Activated naive CD4-positive, alpha-beta T cell treated with anti-CD3 and anti-CD28 coated beads for 36 hours (primary cell): Measurements from ENCODE around the gene SAPCD2. TPM values are rescaled to one million over a fixed set of nuclear protein-coding genes. Genes with fewer than 3 reads are reported as not detected.

Experiments used
- CTCF ChIA-PET: fragments of 350-600 bp; sonication (Branson Sonifier 250); formaldehyde crosslinking; loops from one replicate; lab custom pipeline; 2021; ENCODE audit warnings: antibody characterized with exemption; lab: Charles Lee
- DNase-seq: peaks from one replicate; pipeline ENCODE4 v3.0.0-alpha.2; 2020
- H3K27ac Mint-ChIP-seq: one replicate; pipeline ENCODE4 v1.8.0; 2021; ENCODE audit warnings: mild to moderate bottlenecking, mixed read lengths
- H3K27me3 Mint-ChIP-seq: one replicate; pipeline ENCODE4 v1.8.0; 2021; ENCODE audit warnings: low read depth, mixed read lengths
- H3K36me3 Mint-ChIP-seq: one replicate; pipeline ENCODE4 v1.8.0; 2021; ENCODE audit warnings: low read depth, mixed read lengths
- H3K4me1 Mint-ChIP-seq: one replicate; pipeline ENCODE4 v1.8.0; 2021; ENCODE audit warnings: low read depth, mixed read lengths
- H3K4me3 Mint-ChIP-seq: one replicate; pipeline ENCODE4 v1.8.0; 2021; ENCODE audit warnings: mild to moderate bottlenecking, moderate library complexity, mixed read lengths
- H3K9me3 Mint-ChIP-seq: one replicate; pipeline ENCODE4 v1.8.0; 2021; ENCODE audit warnings: mixed read lengths
- intact Hi-C: fragments of 100-400 bp; cut with micrococcal nuclease; formaldehyde crosslinking; loops from one replicate; pipeline ENCODE4 v1.15.1; 2023
- total RNA-seq, 2 experiments: library from RNA; stranded (reverse); gene quantifications; one replicate each; pipeline ENCODE4 v1.2.3, GENCODE V29; 2021

The SAPCD2 gene
- total RNA-seq, 2 experiments from 2014 or later: 3.8 to 3.9 TPM

- peak; percentile 74 for DNase-seq
- H3K4me1 Mint-ChIP-seq: peaks cover under 1% of the 10 kb centered on the region
- H3K36me3 Mint-ChIP-seq: no peaks in the 10 kb centered on the region
- intact Hi-C loops: no loop called here
- CTCF ChIA-PET: interaction anchor here (0.6 to 1.8 kb wide), 2 partner anchors 46 to 110 kb away, joined by 3 to 5 read pairs; no protein-coding TSS in a partner anchor
- H3K27ac Mint-ChIP-seq: no peak overlapping the region
- H3K27me3 Mint-ChIP-seq: no peaks in the 10 kb centered on the region
- no peaks in the 10 kb centered on the region for H3K9me3 Mint-ChIP-seq
- H3K4me3 Mint-ChIP-seq: no peak overlapping the region
These were observed 48.2 kb downstream of the SAPCD2 start for GRCh38 chr9:137021979-137022661.

- DNase-seq: no peak
- CTCF ChIA-PET: interaction anchor here (0.6 to 2.9 kb wide), 4 partner anchors 8 to 110 kb away, joined by 3 to 18 read pairs (median 4); partner anchors contain the start of gene ABCA2
- no peaks in the 10 kb centered on the region for H3K27me3 Mint-ChIP-seq
- intact Hi-C loops: no loop called here
- H3K27ac Mint-ChIP-seq: no peak overlapping the region
- no peak overlapping the region for H3K4me3 Mint-ChIP-seq
- H3K9me3 Mint-ChIP-seq: no peaks in the 10 kb centered on the region
- no peaks in the 10 kb centered on the region for H3K36me3 Mint-ChIP-seq
- H3K4me1 Mint-ChIP-seq: no peaks in the 10 kb centered on the region
These were observed 48.8 kb downstream of the SAPCD2 start for GRCh38 chr9:137021568-137021978.

GRCh38 chr9:137020771-137021567 lies 49.4 kb downstream of the SAPCD2 start:
- no peaks in the 10 kb centered on the region for H3K27me3 Mint-ChIP-seq
- no peaks in the 10 kb centered on the region for H3K36me3 Mint-ChIP-seq
- DNase-seq: no peak
- intact Hi-C loops: no loop called here
- H3K4me3 Mint-ChIP-seq: no peak overlapping the region
- CTCF ChIA-PET: interaction anchor here (1.2 to 2.9 kb wide), 2 partner anchors 8 to 14 kb away, joined by 4 to 18 read pairs; partner anchors contain the start of gene ABCA2
- no peak overlapping the region for H3K27ac Mint-ChIP-seq
- H3K4me1 Mint-ChIP-seq: no peaks in the 10 kb centered on the region
- H3K9me3 Mint-ChIP-seq: no peaks in the 10 kb centered on the region

GRCh38 chr9:137019891-137020683 lies 50.3 kb downstream of the SAPCD2 start:
- Mint-ChIP-seq H3K36me3 (no peaks in the 10 kb centered on the region), H3K4me1 (no peaks in the 10 kb centered on the region), H3K9me3 (no peaks in the 10 kb centered on the region), H3K27ac (no peak overlapping the region), H3K27me3 (no peaks in the 10 kb centered on the region), H3K4me3 (no peak overlapping the region)
- intact Hi-C loops: no loop called here
- DNase-seq: no peak
- CTCF ChIA-PET: interaction anchor here (1.5 to 2.9 kb wide), 2 partner anchors 9 to 15 kb away, joined by 4 to 18 read pairs; partner anchors contain the start of gene ABCA2

GRCh38 chr9:137018761-137019559 lies 51.4 kb downstream of the SAPCD2 start:
- Mint-ChIP-seq H3K4me1 (no peaks in the 10 kb centered on the region), H3K36me3 (no peaks in the 10 kb centered on the region), H3K9me3 (no peaks in the 10 kb centered on the region), H3K4me3 (no peak overlapping the region), H3K27me3 (no peaks in the 10 kb centered on the region), H3K27ac (no peak overlapping the region)
- intact Hi-C loops: no loop called here
- no peak for DNase-seq
- CTCF ChIA-PET: interaction anchor here (1.5 to 2.9 kb wide), 2 partner anchors 10 to 16 kb away, joined by 4 to 18 read pairs; partner anchors contain the start of gene ABCA2

- CTCF ChIA-PET: no interaction called here
- no peaks in the 10 kb centered on the region for H3K27me3 Mint-ChIP-seq
- no peaks in the 10 kb centered on the region for H3K9me3 Mint-ChIP-seq
- no peak for DNase-seq
- no peak overlapping the region for H3K4me3 Mint-ChIP-seq
- intact Hi-C loops: no loop called here
- H3K36me3 Mint-ChIP-seq: no peaks in the 10 kb centered on the region
- H3K4me1 Mint-ChIP-seq: no peaks in the 10 kb centered on the region
- H3K27ac Mint-ChIP-seq: no peak overlapping the region
These were observed 52.4 kb downstream of the SAPCD2 start for GRCh38 chr9:137017791-137018497.

GRCh38 chr9:137017071-137017470 lies 53.3 kb downstream of the SAPCD2 start:
- Mint-ChIP-seq H3K4me3 (no peak overlapping the region), H3K27me3 (no peaks in the 10 kb centered on the region), H3K9me3 (no peaks in the 10 kb centered on the region), H3K36me3 (no peaks in the 10 kb centered on the region), H3K27ac (no peak overlapping the region), H3K4me1 (no peaks in the 10 kb centered on the region)
- intact Hi-C loops: no loop called here
- CTCF ChIA-PET: interaction anchor here (0.8 kb wide), 1 partner anchor 18 kb away, joined by 3 read pairs; no protein-coding TSS in a partner anchor
- no peak for DNase-seq

GRCh38 chr9:137016436-137016835 lies 53.9 kb downstream of the SAPCD2 start:
- H3K27me3 Mint-ChIP-seq: no peaks in the 10 kb centered on the region
- H3K9me3 Mint-ChIP-seq: no peaks in the 10 kb centered on the region
- intact Hi-C loops: no loop called here
- H3K4me1 Mint-ChIP-seq: no peaks in the 10 kb centered on the region
- no peak overlapping the region for H3K27ac Mint-ChIP-seq
- H3K36me3 Mint-ChIP-seq: no peaks in the 10 kb centered on the region
- CTCF ChIA-PET: interaction anchor here (1.0 kb wide), 1 partner anchor 18 kb away, joined by 4 read pairs; no protein-coding TSS in a partner anchor
- DNase-seq: no peak
- no peak overlapping the region for H3K4me3 Mint-ChIP-seq

- Mint-ChIP-seq H3K27me3 (no peaks in the 10 kb centered on the region), H3K4me1 (no peaks in the 10 kb centered on the region), H3K36me3 (no peaks in the 10 kb centered on the region), H3K27ac (no peak overlapping the region), H3K4me3 (no peak overlapping the region), H3K9me3 (no peaks in the 10 kb centered on the region)
- CTCF ChIA-PET: interaction anchor here (1.0 kb wide), 1 partner anchor 18 kb away, joined by 4 read pairs; no protein-coding TSS in a partner anchor
- no peak for DNase-seq
- intact Hi-C loops: no loop called here
These were observed 54.4 kb downstream of the SAPCD2 start for GRCh38 chr9:137015976-137016375.

GRCh38 chr9:137015540-137015930 lies 54.8 kb downstream of the SAPCD2 start:
- H3K27ac Mint-ChIP-seq: no peak overlapping the region
- H3K4me3 Mint-ChIP-seq: no peak overlapping the region
- intact Hi-C loops: no loop called here
- CTCF ChIA-PET: interaction anchor here (1.0 to 1.1 kb wide), 3 partner anchors 19 to 31 kb away, joined by 3 to 4 read pairs (median 3); no protein-coding TSS in a partner anchor
- no peaks in the 10 kb centered on the region for H3K36me3 Mint-ChIP-seq
- no peaks in the 10 kb centered on the region for H3K9me3 Mint-ChIP-seq
- no peak for DNase-seq
- H3K27me3 Mint-ChIP-seq: no peaks in the 10 kb centered on the region
- H3K4me1 Mint-ChIP-seq: no peaks in the 10 kb centered on the region
